PC-3 (cell line): ENCODE results near the gene NEUROG1. TPM values are rescaled to one million over a fixed set of nuclear protein-coding genes. Genes with fewer than 3 reads are reported as not detected.
A peak's percentile ranks its signal among the peaks of the same experiment; 100 is the strongest.

ENCODE experiments used
- ATAC-seq: fragments of 200-7000 bp; cut with Tn5 transposase; 2 replicates; pipeline ENCODE4 v1.9.1; 2020; ENCODE audit warnings: mild to moderate bottlenecking, moderate library complexity
- BruUV-seq: library from RNA; stranded (reverse); fragments of 400-500 nt; replicated peaks from 2 replicates; lab custom pipeline; 2021; lab: Mats Ljungman, UMichigan
- CTCF ChIA-PET: fragments of 300-600 bp; sonication (Branson Sonifier 250); formaldehyde crosslinking; loops from one replicate; lab custom pipeline; 2022; ENCODE audit warnings: antibody characterized with exemption; lab: Charles Lee
- POLR2A ChIA-PET: fragments of 300-600 bp; sonication (Branson Sonifier 250); formaldehyde crosslinking; loops from one replicate; lab custom pipeline; 2022; ENCODE audit warnings: antibody characterized with exemption; ENCODE audit not compliant: unreplicated experiment; lab: Charles Lee
- DNase-seq: peaks from one replicate; pipeline ENCODE4 v3.0.0-alpha.2; 2015
- H2AFZ ChIP-seq: fragments of 300-600 bp; sonication (generic); 2 replicates; pipeline ENCODE4 v1.6.0; 2016; ENCODE audit warnings: antibody characterized with exemption, low read length
- H3F3A ChIP-seq: fragments of 300-600 bp; sonication (generic); one replicate; pipeline ENCODE4 v1.6.0; 2017; ENCODE audit warnings: antibody characterized with exemption, low read length, control low read depth, mild to moderate bottlenecking; ENCODE audit not compliant: unreplicated experiment
- H3K27ac ChIP-seq: fragments of 300-600 bp; sonication (generic); 2 replicates; pipeline ENCODE4 v1.5.1; 2016; ENCODE audit warnings: mild to moderate bottlenecking, low read length
- H3K27me3 ChIP-seq: fragments of 300-600 bp; sonication (generic); 2 replicates; pipeline ENCODE4 v1.6.1; 2016; ENCODE audit warnings: low read length, mixed read lengths
- H3K36me3 ChIP-seq: fragments of 300-600 bp; sonication (generic); 2 replicates; pipeline ENCODE4 v1.6.1; 2016; ENCODE audit warnings: low read depth, mixed run types, low read length, mixed read lengths
- H3K4me1 ChIP-seq: fragments of 300-600 bp; sonication (generic); 2 replicates; pipeline ENCODE4 v1.5.1; 2016; ENCODE audit warnings: low read length; ENCODE audit not compliant: insufficient read depth
- H3K4me2 ChIP-seq: fragments of 300-600 bp; sonication (generic); 2 replicates; pipeline ENCODE4 v1.6.0; 2016; ENCODE audit warnings: low read length
- H3K4me3 ChIP-seq: fragments of 300-600 bp; sonication (generic); 2 replicates; pipeline ENCODE4 v1.5.1; 2016; ENCODE audit warnings: mild to moderate bottlenecking, low read length, mixed read lengths
- H3K79me2 ChIP-seq: fragments of 300-600 bp; sonication (generic); 2 replicates; pipeline ENCODE4 v1.6.1; 2017; ENCODE audit warnings: low read length, mixed read lengths
- H3K9ac ChIP-seq: fragments of 300-600 bp; sonication (generic); 2 replicates; pipeline ENCODE4 v1.6.0; 2016; ENCODE audit warnings: mild to moderate bottlenecking, low read length
- H3K9me2 ChIP-seq: fragments of 300-600 bp; sonication (generic); replicated peaks from 2 replicates; pipeline ENCODE4 v1.6.1; 2016; ENCODE audit warnings: mixed run types, low read length, mixed read lengths
- H3K9me3 ChIP-seq: fragments of 300-600 bp; sonication (generic); 2 replicates; pipeline ENCODE4 v1.6.1; 2016; ENCODE audit warnings: low read length, mixed read lengths
- H4K20me1 ChIP-seq: fragments of 300-600 bp; sonication (generic); 2 replicates; pipeline ENCODE4 v1.6.1; 2016; ENCODE audit warnings: low read length, mixed read lengths
- EZH2 ChIP-seq: fragments of 300-600 bp; sonication (generic); IDR thresholded peaks from one replicate; pipeline ENCODE4 v1.6.1; 2017; ENCODE audit warnings: antibody characterized with exemption, mild to moderate bottlenecking, low read length; ENCODE audit not compliant: unreplicated experiment
- EZH2phosphoT487 ChIP-seq: fragments of 300-600 bp; sonication (generic); IDR thresholded peaks from 2 replicates; pipeline ENCODE4 v1.6.1; 2018; ENCODE audit warnings: mild to moderate bottlenecking, antibody characterized with exemption, low read length, borderline replicate concordance
- intact Hi-C: fragments of 100-400 bp; cut with micrococcal nuclease; formaldehyde crosslinking; loops from 2 replicates; pipeline ENCODE4 v1.9.0; 2023
- total RNA-seq: library from RNA; depleted of rRNA; stranded (reverse); fragments of >200 nt; gene quantifications from 2 replicates; pipeline ENCODE4 v1.2.3, GENCODE V29; 2014
- TF ChIP-seq, protein P1 (sequence below): fragments of 300-600 bp; sonication (generic); conservative IDR thresholded peaks from 2 replicates; pipeline ENCODE4 v1.5.1; 2017; ENCODE audit warnings: antibody characterized with exemption, low read depth, mild to moderate bottlenecking, low read length

The NEUROG1 gene
- total RNA-seq, 1 experiment from 2014 or later = not detected

DNA sequence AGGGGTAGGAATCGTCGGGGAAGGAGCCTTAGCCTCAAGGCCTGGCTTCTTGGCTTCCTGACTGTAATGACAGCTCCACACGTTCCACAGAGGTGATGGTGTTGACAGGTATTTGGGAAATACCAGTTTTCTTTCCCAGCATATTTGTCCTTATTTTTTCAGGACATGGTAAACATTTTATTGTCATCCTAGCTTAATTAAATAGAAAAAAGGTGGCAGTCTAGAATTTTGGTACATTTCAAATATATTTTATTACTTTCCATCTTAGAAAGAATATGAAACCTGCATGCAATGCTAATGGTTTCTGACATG lies 34.6 kb upstream of the NEUROG1 start:
- POLR2A ChIA-PET = no interaction called here
- no peaks in the 10 kb centered on the region; the same call in 1 of the 2 replicates for H3K27me3 ChIP-seq
- no peaks in the 10 kb centered on the region for H3K9me3 ChIP-seq
- no peaks in the 10 kb centered on the region for H3K36me3 ChIP-seq
- intact Hi-C loops = no loop called here
- H3K79me2 ChIP-seq = no peaks in the 10 kb centered on the region
- H3K9ac ChIP-seq = no peak overlapping the region
- TF ChIP-seq EZH2phosphoT487 (no peak), EZH2 (no peak)
- TF ChIP-seq, protein P1, sequence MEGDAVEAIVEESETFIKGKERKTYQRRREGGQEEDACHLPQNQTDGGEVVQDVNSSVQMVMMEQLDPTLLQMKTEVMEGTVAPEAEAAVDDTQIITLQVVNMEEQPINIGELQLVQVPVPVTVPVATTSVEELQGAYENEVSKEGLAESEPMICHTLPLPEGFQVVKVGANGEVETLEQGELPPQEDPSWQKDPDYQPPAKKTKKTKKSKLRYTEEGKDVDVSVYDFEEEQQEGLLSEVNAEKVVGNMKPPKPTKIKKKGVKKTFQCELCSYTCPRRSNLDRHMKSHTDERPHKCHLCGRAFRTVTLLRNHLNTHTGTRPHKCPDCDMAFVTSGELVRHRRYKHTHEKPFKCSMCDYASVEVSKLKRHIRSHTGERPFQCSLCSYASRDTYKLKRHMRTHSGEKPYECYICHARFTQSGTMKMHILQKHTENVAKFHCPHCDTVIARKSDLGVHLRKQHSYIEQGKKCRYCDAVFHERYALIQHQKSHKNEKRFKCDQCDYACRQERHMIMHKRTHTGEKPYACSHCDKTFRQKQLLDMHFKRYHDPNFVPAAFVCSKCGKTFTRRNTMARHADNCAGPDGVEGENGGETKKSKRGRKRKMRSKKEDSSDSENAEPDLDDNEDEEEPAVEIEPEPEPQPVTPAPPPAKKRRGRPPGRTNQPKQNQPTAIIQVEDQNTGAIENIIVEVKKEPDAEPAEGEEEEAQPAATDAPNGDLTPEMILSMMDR = 0 out of 2 replicates have a peak, but pooled peaks have one; percentile 3
- H2AFZ ChIP-seq = no peak overlapping the region
- CTCF ChIA-PET = no interaction called here
- DNase-seq (no peak), ATAC-seq (no peak)
- H3K4me2 ChIP-seq = no peak overlapping the region
- no peaks in the 10 kb centered on the region for H3K4me1 ChIP-seq
- no peaks in the 10 kb centered on the region for H3K9me2 ChIP-seq
- BruUV-seq = no TSS peak
- no peak overlapping the region for H3K27ac ChIP-seq
- no peaks in the 10 kb centered on the region for H4K20me1 ChIP-seq
- no peak overlapping the region for H3K4me3 ChIP-seq
- H3F3A ChIP-seq = no peaks in the 10 kb centered on the region

DNA sequence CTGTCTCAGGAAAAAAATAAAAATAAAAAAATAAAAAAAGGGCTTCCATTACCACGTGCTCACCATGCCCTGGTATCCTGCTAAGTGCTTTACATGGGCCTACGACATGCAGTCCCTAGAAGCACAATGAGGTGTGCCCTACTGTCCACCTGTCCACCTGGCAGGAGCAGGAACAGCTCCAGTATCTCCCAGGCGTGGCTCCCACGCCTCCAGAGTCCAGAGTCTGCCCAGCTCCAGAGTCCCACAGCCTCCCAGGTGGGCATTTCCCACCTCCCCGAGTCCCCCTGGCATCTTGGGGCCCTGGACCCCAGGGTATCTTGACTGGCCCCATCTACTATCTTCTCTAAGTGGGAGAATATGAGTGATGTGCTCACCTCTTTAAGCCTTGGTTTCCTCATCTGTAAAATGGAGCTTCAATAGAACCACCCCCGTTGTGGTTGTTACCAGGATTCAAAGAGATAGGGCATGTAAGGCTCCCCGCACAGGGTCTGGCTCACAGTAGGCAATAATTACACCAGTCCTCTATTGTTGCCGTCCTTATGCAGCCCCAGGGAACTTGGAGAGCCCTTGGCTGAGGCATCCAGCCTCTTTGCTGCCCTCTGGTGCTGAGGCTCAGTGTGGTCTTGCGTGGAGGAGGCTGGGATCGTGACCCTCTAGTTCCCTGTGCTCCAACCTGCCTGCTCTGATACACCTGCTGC lies 34.1 kb upstream of the NEUROG1 start:
- H2AFZ ChIP-seq = no peak overlapping the region
- H3K79me2 ChIP-seq = no peaks in the 10 kb centered on the region
- TF ChIP-seq, protein P1 = peak; percentile 63
- no peak for TF ChIP-seq EZH2phosphoT487
- no peak for TF ChIP-seq EZH2
- BruUV-seq = no TSS peak
- no peak overlapping the region for H3K27ac ChIP-seq
- H3K4me3 ChIP-seq = no peak overlapping the region
- ChIA-PET POLR2A (no interaction called here), CTCF (no interaction called here)
- H3K4me2 ChIP-seq = no peak overlapping the region
- DNase-seq (peak; percentile 55), ATAC-seq (peak; percentile 88)
- intact Hi-C loops = loop anchor here (10.0 kb wide), 2 partner anchors 255 to 495 kb away; no protein-coding TSS in a partner anchor
- H3K9ac ChIP-seq = no peak overlapping the region
- no peaks in the 10 kb centered on the region; the same call in 1 of the 2 replicates for H3K27me3 ChIP-seq
- H3K4me1 ChIP-seq = no peaks in the 10 kb centered on the region
- no peaks in the 10 kb centered on the region for H3K9me2 ChIP-seq
- H3K9me3 ChIP-seq = no peaks in the 10 kb centered on the region
- H3F3A ChIP-seq = no peaks in the 10 kb centered on the region
- no peaks in the 10 kb centered on the region for H3K36me3 ChIP-seq
- no peaks in the 10 kb centered on the region for H4K20me1 ChIP-seq

- Histone ChIP-seq H3K4me2 (no peak overlapping the region), H3K9me3 (no peaks in the 10 kb centered on the region), H2AFZ (no peak overlapping the region), H3K27ac (no peak overlapping the region), H3K27me3 (no peaks in the 10 kb centered on the region; the same call in 1 of the 2 replicates), H3K36me3 (no peaks in the 10 kb centered on the region), H3F3A (no peaks in the 10 kb centered on the region), H3K9me2 (no peaks in the 10 kb centered on the region), H3K9ac (no peak overlapping the region), H3K4me1 (no peaks in the 10 kb centered on the region), H4K20me1 (no peaks in the 10 kb centered on the region), H3K79me2 (no peaks in the 10 kb centered on the region), H3K4me3 (no peak overlapping the region)
- ATAC-seq = no peak
- DNase-seq = no peak
- CTCF ChIA-PET = no interaction called here
- no TSS peak for BruUV-seq
- intact Hi-C loops = loop anchor here (10.0 kb wide), 2 partner anchors 256 to 496 kb away; no protein-coding TSS in a partner anchor
- POLR2A ChIA-PET = no interaction called here
- no peak for TF ChIP-seq EZH2
- TF ChIP-seq, protein P1 = no peak
- no peak for TF ChIP-seq EZH2phosphoT487
Observed at GRCh38 chr5:135568923-135569360, 33.2 kb upstream of the NEUROG1 start.
